GM21360 (cell line): ENCODE results near the gene FOXN3.

Experiments used
- ATAC-seq: cut with Tn5 transposase; IDR thresholded peaks from one replicate; pipeline ENCODE4 v1.9.1; 2021; ENCODE audit warnings: mild to moderate bottlenecking, moderate library complexity; ENCODE audit not compliant: unreplicated experiment

Gene FOXN3

GRCh38 chr14:89411976-89412375 is 5.1 kb downstream of the FOXN3 start:
- ATAC-seq: no peak

GRCh38 chr14:89409961-89410360 is 7.1 kb downstream of the FOXN3 start:
- no peak for ATAC-seq

- ATAC-seq: no peak
Observed at GRCh38 chr14:89408907-89409700, 7.9 kb downstream of the FOXN3 start.

- no peak for ATAC-seq
Observed at GRCh38 chr14:89407856-89408255, 9.2 kb downstream of the FOXN3 start.

- ATAC-seq: no peak
Observed at GRCh38 chr14:89406941-89407340, 10.1 kb downstream of the FOXN3 start.

GRCh38 chr14:89406361-89406760 is 10.7 kb downstream of the FOXN3 start:
- ATAC-seq: no peak

GRCh38 chr14:89405712-89406111 is 11.3 kb downstream of the FOXN3 start:
- no peak for ATAC-seq

GRCh38 chr14:89402363-89402762 is 14.7 kb downstream of the FOXN3 start:
- no peak for ATAC-seq

- ATAC-seq: no peak
Observed at GRCh38 chr14:89401761-89402160, 15.3 kb downstream of the FOXN3 start.

- ATAC-seq: no peak
Observed at GRCh38 chr14:89401241-89401640, 15.8 kb downstream of the FOXN3 start.

GRCh38 chr14:89400529-89400928 is 16.5 kb downstream of the FOXN3 start:
- no peak for ATAC-seq

GRCh38 chr14:89399594-89400068 is 17.4 kb downstream of the FOXN3 start:
- ATAC-seq: no peak

- no peak for ATAC-seq
Observed at GRCh38 chr14:89399157-89399556, 17.9 kb downstream of the FOXN3 start.

GRCh38 chr14:89397569-89398230 is 19.3 kb downstream of the FOXN3 start:
- no peak for ATAC-seq

- no peak for ATAC-seq
Observed at GRCh38 chr14:89394972-89395371, 22.1 kb downstream of the FOXN3 start.

GRCh38 chr14:89393222-89393745 is 23.7 kb downstream of the FOXN3 start:
- no peak for ATAC-seq

- ATAC-seq: no peak
Observed at GRCh38 chr14:89392181-89392580, 24.9 kb downstream of the FOXN3 start.

GRCh38 chr14:89391556-89391955 is 25.5 kb downstream of the FOXN3 start:
- no peak for ATAC-seq

GRCh38 chr14:89391123-89391522 is 25.9 kb downstream of the FOXN3 start:
- ATAC-seq: no peak

GRCh38 chr14:89388853-89389252 is 28.2 kb downstream of the FOXN3 start:
- ATAC-seq: no peak

GRCh38 chr14:89387922-89388685 is 28.9 kb downstream of the FOXN3 start:
- no peak for ATAC-seq
